Measurements from ENCODE around the gene CSMD2.

Gene CSMD2

DNA sequence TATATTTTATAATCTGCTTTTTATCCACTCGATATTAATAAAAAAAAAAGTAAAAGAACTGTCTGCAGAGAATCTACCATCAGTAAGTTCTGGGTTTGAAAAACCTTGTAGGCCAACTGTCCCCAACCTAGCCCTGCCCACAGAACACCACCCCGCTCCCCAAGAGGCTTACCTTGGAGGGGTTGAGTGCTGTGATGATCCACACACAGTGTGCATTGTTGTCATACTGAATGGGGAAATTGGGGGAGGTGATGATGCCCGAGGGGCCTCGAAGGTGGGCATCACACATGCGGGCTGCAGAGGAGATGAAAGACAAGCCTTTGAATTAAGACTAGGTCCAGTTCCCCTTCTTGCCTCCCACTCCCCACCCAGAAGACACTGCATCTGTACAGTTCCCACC lies 354.5 kb downstream of the CSMD2 start:
- Histone ChIP-seq H3K4me3 (ENCODE audit: insufficient read depth in 1 of 2, low read depth in 1 of 2, low read length in 2 of 2) (no peak overlapping the region), H3K9ac (ENCODE audit: low read length) (no peak overlapping the region), H2BK15ac (ENCODE audit: low read depth, poor library complexity, severe bottlenecking) (no peak overlapping the region), H4K91ac (ENCODE audit: low read length) (no peak overlapping the region), H3K27me3 (ENCODE audit: control insufficient read depth in 1 of 2, insufficient read depth in 1 of 2, low read length in 2 of 2) (no peaks in the 10 kb centered on the region), H2BK12ac (ENCODE audit: low read length in 2 of 2) (no peak overlapping the region), H3K4me2 (ENCODE audit: low read length, poor library complexity, severe bottlenecking) (peak overlapping the region; percentile 42), H3K18ac (ENCODE audit: low read depth in 1 of 2, low read length in 2 of 2) (no peak overlapping the region), H3K79me1 (replicated peaks; ENCODE audit: low read length, poor library complexity, severe bottlenecking) (no peaks in the 10 kb centered on the region), H2BK5ac (ENCODE audit: low read depth, low read length, poor library complexity, severe bottlenecking) (no peak overlapping the region), H3K27ac (ENCODE audit: low read length, poor library complexity, severe bottlenecking) (no peak overlapping the region), H2BK120ac (ENCODE audit: low read depth, low read length) (no peak overlapping the region), H3K23ac (ENCODE audit: low read length in 2 of 2) (no peak overlapping the region), H3K36me3 (ENCODE audit: control insufficient read depth in 1 of 2, insufficient read depth in 2 of 2, low read depth in 1 of 2, low read length in 2 of 2) (peaks cover 0 to 50% of the 10 kb centered on the region in 2 experiments), H2AK5ac (ENCODE audit: low read length, severe bottlenecking) (no peak overlapping the region), H4K8ac (ENCODE audit: low read length) (no peak overlapping the region), H3K4me1 (ENCODE audit: control insufficient read depth, insufficient read depth, low read depth, low read length) (no peaks in the 10 kb centered on the region), H3K4ac (ENCODE audit: low read depth in 1 of 2, low read length in 2 of 2) (no peak overlapping the region), H2AFZ (ENCODE audit: low read depth, low read length) (no peak overlapping the region), H3K9me3 (ENCODE audit: control insufficient read depth, low read length) (peaks cover 56% of the 10 kb centered on the region), H3K14ac (ENCODE audit: low read length in 2 of 2) (no peak overlapping the region)
- 60% methylated on average over 3 of the region's 5 CpGs for WGBS
- no peak for DNase-seq

DNA sequence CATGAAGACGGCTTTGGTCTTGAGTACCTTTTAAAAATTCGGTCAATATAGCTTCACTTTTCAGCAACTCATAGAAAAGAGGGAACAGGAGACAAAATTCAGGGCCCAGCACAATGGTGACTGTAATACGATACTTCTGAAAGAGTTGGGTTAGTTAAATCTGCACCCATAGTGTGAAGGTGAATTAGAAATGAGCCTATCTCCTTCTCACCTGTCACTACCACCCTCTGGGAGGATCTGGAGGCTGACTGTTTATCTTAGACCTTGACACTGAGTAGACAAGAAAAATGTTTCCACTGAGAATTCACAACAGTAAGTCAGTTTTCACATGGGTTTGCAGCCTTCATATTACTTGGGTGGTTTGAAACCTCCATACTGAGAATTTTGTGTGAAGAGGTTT lies 359.0 kb downstream of the CSMD2 start:
- no peak overlapping the region for H2BK120ac ChIP-seq (ENCODE audit: low read depth, low read length)
- H3K27me3 ChIP-seq (ENCODE audit: control insufficient read depth in 1 of 2, insufficient read depth in 1 of 2, low read length in 2 of 2) = no peaks in the 10 kb centered on the region
- no peaks in the 10 kb centered on the region for H3K79me1 ChIP-seq (replicated peaks; ENCODE audit: low read length, poor library complexity, severe bottlenecking)
- no peak overlapping the region for H3K4me3 ChIP-seq (ENCODE audit: insufficient read depth in 1 of 2, low read depth in 1 of 2, low read length in 2 of 2)
- H3K4me2 ChIP-seq (ENCODE audit: low read length, poor library complexity, severe bottlenecking) = no peak overlapping the region
- H3K27ac ChIP-seq (ENCODE audit: low read length, poor library complexity, severe bottlenecking) = no peak overlapping the region
- H3K9me3 ChIP-seq (ENCODE audit: control insufficient read depth, low read length) = peaks cover 54% of the 10 kb centered on the region
- no peaks in the 10 kb centered on the region for H3K4me1 ChIP-seq (ENCODE audit: control insufficient read depth, insufficient read depth, low read depth, low read length)
- H3K9ac ChIP-seq (ENCODE audit: low read length) = no peak overlapping the region
- no peak overlapping the region for H3K18ac ChIP-seq (ENCODE audit: low read depth in 1 of 2, low read length in 2 of 2)
- H3K14ac ChIP-seq (ENCODE audit: low read length in 2 of 2) = no peak overlapping the region
- no peak overlapping the region for H4K91ac ChIP-seq (ENCODE audit: low read length)
- H3K36me3 ChIP-seq (ENCODE audit: control insufficient read depth in 1 of 2, insufficient read depth in 2 of 2, low read depth in 1 of 2, low read length in 2 of 2) = peaks cover 0 to 51% of the 10 kb centered on the region in 2 experiments
- H2AK5ac ChIP-seq (ENCODE audit: low read length, severe bottlenecking) = no peak overlapping the region
- DNase-seq = no peak
- no peak overlapping the region for H2AFZ ChIP-seq (ENCODE audit: low read depth, low read length)
- H2BK12ac ChIP-seq (ENCODE audit: low read length in 2 of 2) = no peak overlapping the region
- 56% methylated on average over 2 of the region's 3 CpGs for WGBS
- no peak overlapping the region for H2BK15ac ChIP-seq (ENCODE audit: low read depth, poor library complexity, severe bottlenecking)
- no peak overlapping the region for H4K8ac ChIP-seq (ENCODE audit: low read length)
- H3K4ac ChIP-seq (ENCODE audit: low read depth in 1 of 2, low read length in 2 of 2) = no peak overlapping the region
- H3K23ac ChIP-seq (ENCODE audit: low read length in 2 of 2) = no peak overlapping the region
- H2BK5ac ChIP-seq (ENCODE audit: low read depth, low read length, poor library complexity, severe bottlenecking) = no peak overlapping the region

DNA sequence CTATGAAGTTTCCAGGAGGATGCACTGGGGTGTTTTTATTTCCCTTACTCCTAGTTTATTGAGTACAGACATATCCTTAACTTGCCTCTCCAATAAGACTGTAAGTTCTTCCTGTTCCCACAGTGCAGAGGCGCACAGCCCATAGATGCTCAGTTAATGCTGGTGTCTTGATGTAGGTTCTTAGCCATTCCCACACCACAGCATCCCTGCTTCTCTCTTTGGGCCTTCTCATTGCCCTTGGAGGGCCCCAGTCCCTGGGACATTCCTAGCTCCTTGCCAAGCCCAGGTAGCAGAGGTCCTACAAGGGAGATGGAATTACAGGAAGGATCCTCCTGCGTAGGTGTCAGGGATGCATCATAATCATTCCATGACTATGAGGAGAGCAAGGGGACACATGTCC lies 362.8 kb downstream of the CSMD2 start:
- no peak overlapping the region for H2AK5ac ChIP-seq (ENCODE audit: low read length, severe bottlenecking)
- H3K4me2 ChIP-seq (ENCODE audit: low read length, poor library complexity, severe bottlenecking) = no peak overlapping the region
- H3K23ac ChIP-seq (ENCODE audit: low read length in 2 of 2) = no peak overlapping the region
- H3K79me1 ChIP-seq (replicated peaks; ENCODE audit: low read length, poor library complexity, severe bottlenecking) = no peaks in the 10 kb centered on the region
- no peak for DNase-seq
- no peak overlapping the region for H3K18ac ChIP-seq (ENCODE audit: low read depth in 1 of 2, low read length in 2 of 2)
- whole genome bisulfite sequencing = 100% methylated on average over 2 of the region's 2 CpGs
- no peak overlapping the region for H2BK120ac ChIP-seq (ENCODE audit: low read depth, low read length)
- H3K14ac ChIP-seq (ENCODE audit: low read length in 2 of 2) = no peak overlapping the region
- no peak overlapping the region for H4K91ac ChIP-seq (ENCODE audit: low read length)
- no peak overlapping the region for H3K4me3 ChIP-seq (ENCODE audit: insufficient read depth in 1 of 2, low read depth in 1 of 2, low read length in 2 of 2)
- no peaks in the 10 kb centered on the region for H3K4me1 ChIP-seq (ENCODE audit: control insufficient read depth, insufficient read depth, low read depth, low read length)
- peaks cover 0 to 61% of the 10 kb centered on the region in 2 experiments for H3K36me3 ChIP-seq (ENCODE audit: control insufficient read depth in 1 of 2, insufficient read depth in 2 of 2, low read depth in 1 of 2, low read length in 2 of 2)
- no peak overlapping the region for H2BK5ac ChIP-seq (ENCODE audit: low read depth, low read length, poor library complexity, severe bottlenecking)
- peaks cover 23% of the 10 kb centered on the region for H3K9me3 ChIP-seq (ENCODE audit: control insufficient read depth, low read length)
- H2BK15ac ChIP-seq (ENCODE audit: low read depth, poor library complexity, severe bottlenecking) = no peak overlapping the region
- no peak overlapping the region for H2BK12ac ChIP-seq (ENCODE audit: low read length in 2 of 2)
- no peak overlapping the region for H4K8ac ChIP-seq (ENCODE audit: low read length)
- no peak overlapping the region for H3K9ac ChIP-seq (ENCODE audit: low read length)
- no peak overlapping the region for H3K27ac ChIP-seq (ENCODE audit: low read length, poor library complexity, severe bottlenecking)
- H2AFZ ChIP-seq (ENCODE audit: low read depth, low read length) = no peak overlapping the region
- H3K4ac ChIP-seq (ENCODE audit: low read depth in 1 of 2, low read length in 2 of 2) = no peak overlapping the region
- H3K27me3 ChIP-seq (ENCODE audit: control insufficient read depth in 1 of 2, insufficient read depth in 1 of 2, low read length in 2 of 2) = no peaks in the 10 kb centered on the region

DNA sequence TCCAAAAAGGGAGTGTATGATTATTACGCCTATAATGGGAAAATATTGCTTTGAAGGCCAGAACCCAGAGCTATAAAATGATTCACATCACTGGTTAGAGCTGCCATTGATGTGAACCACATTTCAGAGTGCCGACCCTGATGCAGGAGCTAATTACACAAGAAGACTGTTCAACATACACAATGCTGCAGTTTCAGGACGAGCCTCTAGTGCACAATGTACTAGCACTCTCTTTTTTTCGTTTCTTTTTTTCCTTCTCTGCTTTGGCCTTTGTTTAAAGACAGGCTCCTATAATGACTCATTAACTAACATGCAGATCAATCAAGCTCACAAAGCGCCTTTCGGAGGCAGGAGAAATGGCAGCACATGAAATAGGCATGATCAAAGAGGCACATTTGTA lies 367.2 kb downstream of the CSMD2 start:
- no peak overlapping the region for H3K4me3 ChIP-seq (ENCODE audit: insufficient read depth in 1 of 2, low read depth in 1 of 2, low read length in 2 of 2)
- 62% methylated on average over 6 of the region's 6 CpGs for WGBS

More for the DNA sequence above, 367.2 kb downstream of the CSMD2 start:
- no peak overlapping the region for H3K27ac ChIP-seq (ENCODE audit: low read length, poor library complexity, severe bottlenecking)
- H3K23ac ChIP-seq (ENCODE audit: low read length in 2 of 2) = no peak overlapping the region
- H2BK5ac ChIP-seq (ENCODE audit: low read depth, low read length, poor library complexity, severe bottlenecking) = no peak overlapping the region
- H3K4me2 ChIP-seq (ENCODE audit: low read length, poor library complexity, severe bottlenecking) = no peak overlapping the region
- H3K18ac ChIP-seq (ENCODE audit: low read depth in 1 of 2, low read length in 2 of 2) = no peak overlapping the region
- H2BK12ac ChIP-seq (ENCODE audit: low read length in 2 of 2) = no peak overlapping the region
- H3K9me3 ChIP-seq (ENCODE audit: control insufficient read depth, low read length) = peaks cover 7% of the 10 kb centered on the region
- H2BK15ac ChIP-seq (ENCODE audit: low read depth, poor library complexity, severe bottlenecking) = no peak overlapping the region
- no peak overlapping the region for H3K14ac ChIP-seq (ENCODE audit: low read length in 2 of 2)
- no peak overlapping the region for H3K9ac ChIP-seq (ENCODE audit: low read length)
- no peak overlapping the region for H4K8ac ChIP-seq (ENCODE audit: low read length)
- no peak for DNase-seq
- H3K27me3 ChIP-seq (ENCODE audit: control insufficient read depth in 1 of 2, insufficient read depth in 1 of 2, low read length in 2 of 2) = no peaks in the 10 kb centered on the region
- H3K4me1 ChIP-seq (ENCODE audit: control insufficient read depth, insufficient read depth, low read depth, low read length) = no peaks in the 10 kb centered on the region
- no peak overlapping the region for H2AK5ac ChIP-seq (ENCODE audit: low read length, severe bottlenecking)
- no peak overlapping the region for H2BK120ac ChIP-seq (ENCODE audit: low read depth, low read length)
- H3K79me1 ChIP-seq (replicated peaks; ENCODE audit: low read length, poor library complexity, severe bottlenecking) = no peaks in the 10 kb centered on the region
- H3K4ac ChIP-seq (ENCODE audit: low read depth in 1 of 2, low read length in 2 of 2) = no peak overlapping the region
- no peak overlapping the region for H4K91ac ChIP-seq (ENCODE audit: low read length)
- no peak overlapping the region for H2AFZ ChIP-seq (ENCODE audit: low read depth, low read length)
- H3K36me3 ChIP-seq (ENCODE audit: control insufficient read depth in 1 of 2, insufficient read depth in 2 of 2, low read depth in 1 of 2, low read length in 2 of 2) = peaks cover 0 to 48% of the 10 kb centered on the region in 2 experiments
